Measurements from ENCODE around the gene C5. TPM values are rescaled to one million over a fixed set of nuclear protein-coding genes. Genes with fewer than 3 reads are reported as not detected.
A peak's percentile ranks its signal among the peaks of the same experiment; 100 is the strongest.

The C5 gene
- total RNA-seq, 1 donor from 2014 or later, result 3.1 TPM

- Mint-ChIP-seq H3K9me3 (no peaks in the 10 kb centered on the region), H3K27ac (peak within 1 kb of the TSS; percentile 44), H3K4me3 (peak within 1 kb of the TSS; percentile 2), H3K27me3 (ENCODE audit: low read depth) (no peaks in the 10 kb centered on the region), H3K4me1 (peaks cover 12% of the 10 kb centered on the region), H3K36me3 (no peaks in the 10 kb centered on the region)
- no peak for TF ChIP-seq CTCF (IDR thresholded peaks at IDR 0.05; ENCODE audit: unreplicated experiment)
- no peak for DNase-seq (ENCODE audit: low spot score in 2 of 2, unreplicated experiment in 2 of 2)
Observed at GRCh38 chr9:120926397-120926928, 123.6 kb downstream of the C5 start, which contains the start of gene TRAF1. TSS of gene TRAF1 (minus strand) at chr9:120926796. CDS start at chr9:120926075, 721 bp downstream.

DNA sequence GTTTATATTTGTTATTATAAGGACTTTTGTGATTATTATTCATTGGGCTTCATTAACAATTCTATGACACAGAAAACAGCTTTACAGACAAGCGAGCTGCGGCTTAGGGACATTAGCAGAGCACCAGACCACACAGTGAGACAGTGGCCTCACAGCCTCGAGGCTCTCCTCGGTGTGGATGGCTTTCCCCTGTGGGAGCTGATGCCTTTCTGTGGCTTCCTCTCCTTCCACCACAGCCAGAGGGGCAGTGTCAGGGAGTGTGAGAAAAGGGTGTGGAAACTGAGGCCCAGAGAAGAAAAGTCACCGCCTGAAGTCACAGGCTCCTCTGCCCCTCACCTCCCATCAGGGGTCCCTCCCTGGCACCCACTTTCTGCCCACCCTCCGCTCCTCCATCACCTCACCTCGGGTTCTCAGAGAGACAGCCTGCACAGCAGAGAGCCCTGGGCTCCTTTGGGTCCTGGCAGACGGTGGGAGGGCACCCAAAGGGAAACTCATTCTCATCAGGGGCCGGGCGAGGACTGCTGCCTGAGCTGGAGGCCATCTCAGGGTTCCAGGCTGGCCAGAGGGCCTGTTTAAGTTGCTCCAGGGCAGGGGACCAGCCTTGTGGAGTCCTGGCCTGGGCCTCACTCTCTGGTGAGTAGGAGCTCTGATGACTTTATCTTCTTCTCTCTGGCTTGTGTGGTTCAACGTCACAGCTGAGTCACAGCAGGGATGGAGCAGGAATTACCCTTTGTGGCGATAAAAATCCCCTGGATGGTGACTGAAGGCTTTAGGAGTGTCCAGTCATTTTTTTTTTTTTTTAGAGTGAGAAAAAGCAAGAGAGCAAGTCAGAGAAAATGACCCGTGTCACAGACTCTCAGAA lies 124.3 kb downstream of the C5 start:
- Mint-ChIP-seq H3K9me3 (no peaks in the 10 kb centered on the region), H3K4me1 (peaks cover 11% of the 10 kb centered on the region), H3K27me3 (ENCODE audit: low read depth) (no peaks in the 10 kb centered on the region), H3K27ac (peak overlapping the region; percentile 44), H3K4me3 (no peak overlapping the region), H3K36me3 (no peaks in the 10 kb centered on the region)
- no peak for TF ChIP-seq CTCF (IDR thresholded peaks at IDR 0.05; ENCODE audit: unreplicated experiment)
- no peak for DNase-seq (ENCODE audit: low spot score in 2 of 2, unreplicated experiment in 2 of 2)

GRCh38 chr9:120924698-120925534 lies 125.2 kb downstream of the C5 start:
- H3K4me1 Mint-ChIP-seq, result peaks cover 19% of the 10 kb centered on the region

GRCh38 chr9:120923620-120924328 lies 126.3 kb downstream of the C5 start:
- Mint-ChIP-seq H3K4me3 (no peak overlapping the region), H3K4me1 (peaks cover 28% of the 10 kb centered on the region), H3K36me3 (no peaks in the 10 kb centered on the region), H3K9me3 (no peaks in the 10 kb centered on the region), H3K27me3 (ENCODE audit: low read depth) (no peaks in the 10 kb centered on the region), H3K27ac (no peak overlapping the region)
- DNase-seq (ENCODE audit: low spot score in 2 of 2, unreplicated experiment in 2 of 2), result no peak
- no peak for TF ChIP-seq CTCF (IDR thresholded peaks at IDR 0.05; ENCODE audit: unreplicated experiment)

More at GRCh38 chr9:120924698-120925534, 125.2 kb downstream of the C5 start:
- H3K27me3 Mint-ChIP-seq (ENCODE audit: low read depth), result no peaks in the 10 kb centered on the region
- no peaks in the 10 kb centered on the region for H3K9me3 Mint-ChIP-seq
- TF ChIP-seq CTCF (IDR thresholded peaks at IDR 0.05; ENCODE audit: unreplicated experiment), result no peak
- no peak overlapping the region for H3K27ac Mint-ChIP-seq
- no peaks in the 10 kb centered on the region for H3K36me3 Mint-ChIP-seq
- DNase-seq (ENCODE audit: low spot score in 2 of 2, unreplicated experiment in 2 of 2), result no peak
- H3K4me3 Mint-ChIP-seq, result no peak overlapping the region
